SHP77 treated with DMSO at 0.1 percent for 48 hours (cell line): ENCODE data around the gene AVPR2.

Source experiments
- DNase-seq: peaks from one replicate; lab custom pipeline; 2025; lab: John Stamatoyannopoulos, UW

AVPR2 gene

DNA sequence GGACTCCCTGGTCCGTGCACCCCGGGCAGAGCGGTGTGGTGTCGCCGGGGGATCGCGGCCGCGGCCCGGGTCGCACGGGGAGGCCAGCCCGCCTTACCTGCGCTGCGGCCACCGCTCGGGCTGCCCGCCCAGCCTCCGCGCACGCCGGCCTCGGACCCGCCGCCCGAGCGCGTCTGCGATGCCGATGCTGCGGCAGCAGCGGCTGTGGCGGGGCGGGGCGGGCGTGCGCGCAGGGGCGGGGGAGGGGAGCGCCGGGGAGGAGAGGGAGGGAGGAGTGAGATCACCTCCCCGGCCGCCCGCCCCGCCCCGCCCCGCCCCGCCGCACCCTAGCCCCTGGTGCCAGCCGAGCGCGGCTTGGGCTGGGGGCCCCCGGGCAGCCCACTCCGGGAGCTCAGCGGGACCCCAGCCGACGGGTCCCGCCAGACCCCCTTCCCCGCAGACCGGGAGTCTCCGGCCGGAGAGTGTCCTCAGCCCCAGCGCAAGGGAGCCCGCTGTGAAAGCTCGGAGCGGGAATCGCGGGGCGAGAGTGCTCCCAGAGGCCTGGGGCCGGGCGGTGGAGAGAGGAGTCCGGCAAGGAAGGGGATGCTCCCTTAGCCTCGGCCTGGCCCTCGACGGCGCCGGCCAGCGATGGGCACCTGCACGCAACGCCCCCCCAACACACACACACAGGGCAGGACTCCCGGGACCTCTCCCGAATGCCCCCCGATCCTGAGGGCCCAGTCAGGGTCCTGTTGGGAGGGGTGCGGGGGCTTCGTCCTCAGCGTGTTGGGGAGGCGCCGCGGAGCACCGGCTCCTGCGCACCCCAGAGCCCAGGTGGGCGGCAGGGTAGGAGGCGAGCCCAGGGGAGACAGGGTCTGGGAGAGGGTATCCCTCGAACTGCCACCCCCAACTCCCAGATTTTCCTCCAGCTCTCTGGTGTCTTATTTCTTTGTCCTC is 18.2 kb upstream of the AVPR2 start, which contains the start of gene L1CAM:
TSS of gene L1CAM (minus strand) at position 206 of the 936 bp plus-strand sequence. CDS start 10,337 bp downstream, outside the sequence.
- no peak for DNase-seq

DNA sequence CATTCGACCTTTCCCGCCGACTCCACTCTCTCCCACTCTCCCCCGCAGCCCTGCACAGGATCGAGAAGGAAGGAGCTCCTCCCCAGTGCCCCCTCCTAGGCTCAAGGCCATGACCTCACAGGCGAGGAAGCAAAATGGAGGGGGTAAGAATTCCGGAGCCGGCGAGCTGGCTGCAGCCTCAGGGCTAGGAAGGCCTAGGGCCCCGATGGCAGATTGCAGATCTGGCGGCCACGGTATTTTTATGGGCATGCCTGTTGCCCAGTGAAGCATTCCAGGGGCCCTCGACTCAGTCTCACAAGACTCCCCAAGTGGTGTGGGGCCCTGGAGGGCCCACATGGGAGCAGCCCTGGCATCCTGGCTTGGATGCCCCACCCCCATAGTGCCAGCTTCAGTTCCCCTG is 17.6 kb upstream of the AVPR2 start:
- DNase-seq, result no peak

DNA sequence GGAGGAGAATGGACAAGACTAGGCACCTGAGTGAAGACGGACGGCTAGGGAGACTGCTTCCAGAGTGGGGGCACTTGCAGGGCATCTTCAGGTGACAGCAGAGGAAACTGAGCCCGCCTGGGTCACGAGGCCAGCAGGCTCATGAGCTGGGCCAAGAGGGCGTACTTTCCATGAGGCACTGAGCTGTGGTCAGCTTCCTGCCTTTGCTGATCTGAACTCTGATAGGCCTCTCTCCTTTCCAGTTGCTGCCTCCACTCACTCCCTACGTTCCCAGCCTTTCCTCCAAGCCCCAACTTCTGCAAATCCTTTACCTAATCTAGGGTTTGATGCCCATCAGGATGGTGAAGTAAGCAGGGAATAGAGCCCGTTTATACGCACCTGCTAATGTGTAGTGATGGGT is 17.1 kb upstream of the AVPR2 start:
- no peak for DNase-seq

DNA sequence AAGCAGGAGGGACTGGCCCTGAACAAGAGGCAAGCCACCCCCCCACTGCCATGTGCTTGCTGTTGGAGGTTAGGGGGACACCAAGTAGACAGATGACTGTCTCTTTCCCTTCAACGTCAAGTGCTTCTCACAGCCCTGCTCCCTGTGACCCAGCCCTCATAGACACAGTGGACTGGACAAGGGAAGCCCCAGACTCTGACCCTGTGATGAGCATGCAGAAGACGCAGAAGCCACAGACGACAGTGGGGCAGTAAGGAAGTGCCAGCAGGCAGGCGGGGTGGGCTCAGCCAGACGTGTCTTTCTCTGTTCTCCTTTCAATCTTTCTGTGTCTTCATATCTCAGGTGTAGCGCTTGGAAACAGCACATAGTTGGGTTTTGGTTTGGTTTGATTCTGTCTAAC is 16.1 kb upstream of the AVPR2 start:
- no peak for DNase-seq

DNA sequence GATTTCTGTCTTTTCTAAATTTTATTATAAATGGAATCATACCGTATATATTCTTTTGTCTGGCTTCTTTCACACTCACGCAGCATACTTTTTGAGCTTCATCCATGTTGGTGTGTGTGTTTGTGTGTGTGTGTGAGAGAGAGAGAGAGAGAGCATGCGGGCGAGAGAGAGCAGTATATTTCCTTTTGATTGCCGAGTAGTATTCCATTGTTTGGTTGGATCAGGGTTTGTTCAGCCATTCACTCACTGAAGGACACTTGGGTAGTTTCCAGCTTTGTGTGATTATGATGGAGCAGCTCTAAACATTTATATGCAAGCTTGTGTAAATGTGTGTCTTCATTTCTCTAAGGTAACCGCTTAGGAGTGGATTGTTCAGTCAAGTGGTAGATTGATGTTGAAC is 15.3 kb upstream of the AVPR2 start:
- no peak for DNase-seq

DNA sequence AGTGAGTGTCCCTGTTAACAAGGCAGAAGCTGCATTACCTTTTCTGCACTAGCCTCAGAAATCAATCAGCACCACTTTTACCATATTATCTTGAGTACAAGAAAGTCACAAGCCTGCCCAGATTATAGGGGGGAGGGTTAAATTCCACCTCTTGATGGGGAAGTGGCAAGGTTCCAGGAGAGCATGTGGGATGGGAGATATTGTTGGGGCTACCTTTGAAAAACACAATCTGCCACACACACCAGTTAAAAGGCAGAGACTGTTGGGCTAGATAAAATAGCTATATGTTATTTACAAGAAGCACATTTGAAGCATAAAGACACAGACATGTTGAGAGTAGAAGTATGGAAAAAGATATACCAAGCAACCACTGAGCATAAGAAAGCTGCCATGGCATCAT is 6.6 kb upstream of the AVPR2 start:
- DNase-seq, result no peak

DNA sequence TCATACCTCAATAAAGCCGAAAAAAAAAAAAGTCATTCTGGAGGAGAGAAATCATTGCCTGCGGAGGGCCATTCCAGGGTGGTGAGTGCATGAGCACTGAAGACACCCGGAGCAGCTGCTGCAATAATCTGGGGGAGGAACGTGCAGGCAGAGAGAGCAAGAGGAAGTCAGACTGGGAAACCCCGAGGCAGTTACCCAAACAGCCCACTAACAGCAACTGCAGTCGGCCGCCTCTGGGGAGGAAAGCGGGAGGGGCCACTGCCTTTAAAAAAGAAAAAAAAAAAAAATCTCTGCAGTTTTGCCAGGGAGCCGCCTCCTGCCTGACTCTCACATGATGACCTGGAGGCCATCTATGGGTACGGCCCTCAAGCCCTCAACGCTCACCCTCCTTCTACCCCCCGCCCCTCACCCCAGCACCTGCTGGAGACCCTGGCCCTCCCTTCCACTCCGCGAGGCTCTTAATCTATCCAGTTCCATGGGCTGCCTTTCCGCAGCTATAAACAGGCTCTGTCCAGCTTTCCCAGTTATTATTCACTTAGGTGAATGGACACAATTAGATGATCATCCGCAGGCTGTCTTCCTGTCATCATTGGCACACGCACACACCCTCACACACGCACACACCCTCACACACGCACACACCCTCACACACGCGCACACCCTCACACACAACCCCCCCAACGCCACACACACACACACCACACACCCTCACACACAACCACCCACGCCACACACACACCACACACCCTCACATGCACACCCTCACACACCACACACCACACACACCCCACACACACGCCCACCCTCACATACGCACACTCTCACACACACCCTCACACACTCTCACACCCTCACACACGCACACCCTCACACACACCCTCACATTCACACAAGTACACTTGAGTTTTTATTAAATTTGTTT is 3.4 kb upstream of the AVPR2 start:
- no peak for DNase-seq

DNA sequence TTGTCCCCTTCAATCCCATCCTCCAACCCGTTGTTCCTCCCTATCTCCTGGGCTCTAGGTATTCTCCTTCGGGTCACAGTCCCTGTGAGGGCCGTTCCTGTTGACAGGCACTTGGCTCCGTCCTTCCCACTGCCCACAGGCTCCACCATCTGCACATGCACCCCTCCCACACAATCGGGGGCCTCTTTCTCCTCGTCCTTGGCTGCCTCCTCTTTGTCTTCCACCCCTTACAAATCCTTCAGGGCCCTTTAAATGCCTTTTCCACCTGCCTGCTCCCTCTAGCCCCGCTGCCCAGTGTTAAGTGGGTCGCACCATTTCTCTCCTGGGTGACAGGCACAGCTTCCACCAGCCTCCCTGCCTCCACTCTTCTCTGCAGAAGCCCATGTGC is 2.7 kb upstream of the AVPR2 start:
- no peak for DNase-seq

DNA sequence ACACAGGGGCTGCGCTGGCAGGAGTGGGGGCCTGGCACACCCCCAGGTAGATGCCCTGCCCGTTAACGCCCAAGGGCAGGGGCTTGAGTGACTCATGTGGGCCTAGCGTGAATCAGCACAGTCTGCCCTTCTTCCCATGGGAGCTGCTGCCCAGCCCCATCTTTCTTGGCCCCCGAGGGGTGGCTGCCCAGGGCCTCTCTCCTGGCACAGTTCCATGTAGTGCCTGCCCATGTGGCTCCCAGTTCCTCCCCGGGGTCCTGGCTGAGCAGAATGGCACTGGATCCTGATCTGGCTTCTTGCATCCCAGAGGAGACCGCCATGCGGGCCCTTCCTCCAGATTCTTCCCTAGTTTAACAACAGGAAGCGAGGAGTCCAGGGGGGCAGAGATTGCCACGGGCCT is 2.1 kb upstream of the AVPR2 start:
- DNase-seq, result no peak

DNA sequence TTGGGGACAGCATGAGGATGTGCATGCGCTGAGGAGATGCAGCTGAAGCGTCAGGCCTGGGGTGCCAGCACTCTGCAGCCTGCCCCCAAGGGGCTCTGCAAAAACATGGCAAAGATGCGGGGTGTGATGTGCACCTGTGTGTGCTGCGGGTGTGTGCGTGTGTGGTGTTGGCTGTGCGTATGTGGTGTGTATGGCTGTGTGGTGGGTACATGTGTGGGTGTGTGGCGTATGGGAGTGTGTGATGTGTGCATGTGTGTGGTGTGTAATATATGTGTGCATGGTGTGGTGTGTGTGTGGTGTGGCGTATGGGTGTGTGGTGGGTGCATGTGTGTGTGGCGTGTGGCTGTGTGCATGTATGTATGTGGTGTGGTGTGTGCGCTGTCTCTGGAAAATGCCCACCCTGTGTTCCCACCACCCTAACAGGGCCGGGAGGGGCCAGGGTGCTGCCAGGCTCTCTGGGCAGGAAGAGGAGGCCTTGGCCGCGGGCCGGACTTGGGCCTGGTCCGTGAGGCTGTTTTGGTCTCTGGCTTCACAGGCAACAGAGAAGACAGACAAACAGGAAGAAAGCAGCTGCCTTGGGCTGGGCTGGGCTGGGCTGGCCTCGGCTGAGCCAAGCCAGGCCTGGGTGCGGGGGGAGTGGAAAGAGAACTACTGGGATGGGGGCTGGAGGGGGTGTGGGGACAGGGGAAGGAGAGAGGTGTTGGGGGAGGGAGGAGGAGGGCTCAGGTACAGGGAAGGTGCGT is 1.1 kb upstream of the AVPR2 start:
- DNase-seq, result no peak

DNA sequence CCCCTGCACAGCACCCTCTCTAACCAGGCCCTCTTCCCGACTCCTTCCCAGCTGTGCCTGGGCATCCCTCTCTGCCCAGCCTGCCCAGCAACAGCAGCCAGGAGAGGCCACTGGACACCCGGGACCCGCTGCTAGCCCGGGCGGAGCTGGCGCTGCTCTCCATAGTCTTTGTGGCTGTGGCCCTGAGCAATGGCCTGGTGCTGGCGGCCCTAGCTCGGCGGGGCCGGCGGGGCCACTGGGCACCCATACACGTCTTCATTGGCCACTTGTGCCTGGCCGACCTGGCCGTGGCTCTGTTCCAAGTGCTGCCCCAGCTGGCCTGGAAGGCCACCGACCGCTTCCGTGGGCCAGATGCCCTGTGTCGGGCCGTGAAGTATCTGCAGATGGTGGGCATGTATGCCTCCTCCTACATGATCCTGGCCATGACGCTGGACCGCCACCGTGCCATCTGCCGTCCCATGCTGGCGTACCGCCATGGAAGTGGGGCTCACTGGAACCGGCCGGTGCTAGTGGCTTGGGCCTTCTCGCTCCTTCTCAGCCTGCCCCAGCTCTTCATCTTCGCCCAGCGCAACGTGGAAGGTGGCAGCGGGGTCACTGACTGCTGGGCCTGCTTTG is 1.1 kb downstream of the AVPR2 start:
- DNase-seq, result no peak

DNA sequence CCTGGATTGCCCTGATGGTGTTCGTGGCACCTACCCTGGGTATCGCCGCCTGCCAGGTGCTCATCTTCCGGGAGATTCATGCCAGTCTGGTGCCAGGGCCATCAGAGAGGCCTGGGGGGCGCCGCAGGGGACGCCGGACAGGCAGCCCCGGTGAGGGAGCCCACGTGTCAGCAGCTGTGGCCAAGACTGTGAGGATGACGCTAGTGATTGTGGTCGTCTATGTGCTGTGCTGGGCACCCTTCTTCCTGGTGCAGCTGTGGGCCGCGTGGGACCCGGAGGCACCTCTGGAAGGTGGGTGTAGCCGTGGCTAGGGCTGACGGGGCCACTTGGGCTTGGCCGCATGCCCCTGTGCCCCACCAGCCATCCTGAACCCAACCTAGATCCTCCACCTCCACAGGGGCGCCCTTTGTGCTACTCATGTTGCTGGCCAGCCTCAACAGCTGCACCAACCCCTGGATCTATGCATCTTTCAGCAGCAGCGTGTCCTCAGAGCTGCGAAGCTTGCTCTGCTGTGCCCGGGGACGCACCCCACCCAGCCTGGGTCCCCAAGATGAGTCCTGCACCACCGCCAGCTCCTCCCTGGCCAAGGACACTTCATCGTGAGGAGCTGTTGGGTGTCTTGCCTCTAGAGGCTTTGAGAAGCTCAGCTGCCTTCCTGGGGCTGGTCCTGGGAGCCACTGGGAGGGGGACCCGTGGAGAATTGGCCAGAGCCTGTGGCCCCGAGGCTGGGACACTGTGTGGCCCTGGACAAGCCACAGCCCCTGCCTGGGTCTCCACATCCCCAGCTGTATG is 1.8 kb downstream of the AVPR2 start:
- no peak for DNase-seq

DNA sequence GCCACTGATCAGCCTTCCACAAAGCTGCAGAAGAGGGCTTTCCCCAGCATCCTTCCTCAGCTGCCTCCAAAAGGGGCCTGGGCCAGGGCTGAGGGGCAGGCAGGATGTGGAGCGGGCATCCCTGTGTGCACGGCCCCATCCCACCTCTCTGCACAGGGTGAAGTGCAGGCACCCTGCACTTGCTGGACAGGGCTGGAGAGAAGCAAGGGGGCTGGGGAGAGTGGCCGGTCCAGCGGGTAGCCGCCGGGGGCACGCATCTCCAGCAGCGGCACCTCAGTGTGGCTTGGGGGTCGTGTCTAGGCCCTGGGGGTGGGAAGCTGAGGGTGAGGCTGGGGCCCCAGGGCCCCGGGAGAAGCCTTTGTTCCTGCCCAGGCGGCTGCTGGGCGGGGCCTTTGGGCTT is 3.0 kb downstream of the AVPR2 start:
- no peak for DNase-seq

DNA sequence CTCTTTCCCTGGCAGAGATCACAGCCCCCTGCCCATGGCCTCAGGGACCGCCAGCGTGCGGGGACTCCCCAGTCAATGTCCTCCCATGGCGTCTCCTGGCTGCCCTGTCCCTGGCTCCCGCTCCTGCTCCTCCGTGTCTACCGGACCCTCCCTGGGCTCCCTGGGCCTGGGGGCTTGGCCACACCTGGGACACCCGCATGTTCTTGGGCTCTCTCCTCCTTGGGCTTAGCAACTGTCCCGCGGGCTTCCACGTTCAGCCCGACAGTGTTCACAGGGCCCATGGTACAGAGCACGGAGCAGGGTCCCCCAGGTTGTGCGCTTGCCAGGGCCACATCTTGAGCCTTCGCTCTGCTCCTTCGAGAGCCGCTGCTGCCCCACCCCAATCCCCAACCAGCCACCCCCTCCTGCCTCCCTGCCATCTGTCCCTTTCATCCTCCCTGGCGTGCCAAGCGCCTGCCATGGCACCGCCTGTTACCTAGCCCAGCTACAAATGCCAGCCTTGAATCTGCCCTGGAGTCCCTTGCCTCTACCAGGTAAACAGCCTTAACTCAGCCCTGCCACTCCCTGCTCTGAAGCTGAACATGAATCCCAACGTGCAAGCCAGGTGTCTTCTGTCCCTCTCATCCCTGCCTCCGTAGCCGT is 3.9 kb downstream of the AVPR2 start:
- DNase-seq, result no peak

DNA sequence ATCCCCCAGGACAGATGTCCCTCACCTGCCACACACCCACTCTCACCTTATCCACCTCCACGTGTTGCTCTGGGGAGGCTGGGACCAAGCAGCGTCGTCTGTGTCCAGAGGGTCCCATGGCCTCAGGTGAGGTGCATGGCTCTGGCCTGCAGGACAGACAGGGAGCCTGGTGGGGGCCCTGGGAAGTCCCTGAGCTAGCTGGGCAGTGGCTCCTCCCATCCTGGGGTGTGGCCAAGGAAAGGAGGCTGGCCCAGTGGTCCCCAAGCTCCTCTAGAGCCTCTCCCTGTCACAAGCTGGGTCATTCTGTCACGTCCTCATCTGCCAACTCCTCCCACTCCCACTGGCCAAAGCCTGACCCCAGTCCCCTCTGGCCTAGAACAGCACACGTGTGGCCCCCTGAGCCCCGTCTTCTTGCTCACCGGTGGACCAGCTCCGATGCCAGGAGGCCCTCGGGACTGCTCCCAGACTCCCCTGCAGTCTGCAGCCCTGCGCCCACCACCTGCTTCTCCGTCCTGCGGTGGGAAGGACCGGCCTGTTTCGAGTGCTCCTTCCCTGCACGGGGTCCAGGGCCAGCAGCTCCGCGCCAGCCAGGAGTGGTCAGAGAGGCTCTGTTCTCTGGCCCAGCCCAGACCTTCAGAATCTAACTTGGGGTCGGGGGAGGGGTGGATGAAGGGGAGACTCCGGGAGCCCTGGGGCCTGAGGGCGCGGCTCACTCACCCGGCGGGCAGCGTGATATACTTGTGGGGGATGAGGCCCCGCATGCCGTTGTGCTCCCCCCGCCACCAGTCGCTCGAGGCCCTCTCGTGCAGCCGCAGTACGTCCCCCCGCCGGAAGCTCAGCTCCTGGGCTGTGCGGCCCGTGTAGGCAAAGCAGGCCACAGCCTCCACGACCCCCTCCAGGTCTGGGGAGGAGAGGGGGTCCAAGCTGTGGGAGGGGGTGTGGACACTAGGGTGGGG is 4.8 kb downstream of the AVPR2 start:
- DNase-seq, result no peak

DNA sequence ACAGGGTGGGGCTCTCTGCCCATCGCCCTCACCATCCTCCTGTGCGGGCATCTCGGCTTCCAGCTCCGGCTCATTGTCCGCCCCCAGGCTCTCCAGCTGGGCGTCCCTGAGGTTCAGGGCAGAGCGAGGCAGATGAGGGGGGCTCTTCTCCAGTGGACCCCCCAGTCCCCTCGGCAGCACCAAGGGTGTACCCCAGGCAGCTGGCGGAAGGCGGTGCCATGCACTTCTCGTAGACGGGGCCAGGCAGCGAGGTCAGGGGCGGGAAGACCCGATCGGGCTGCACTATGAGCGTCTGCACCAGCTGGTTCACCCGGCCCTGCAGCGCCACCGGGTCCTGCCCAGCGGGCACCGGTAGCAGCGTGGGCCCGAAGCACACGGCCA is 5.5 kb downstream of the AVPR2 start:
- DNase-seq, result no peak

DNA sequence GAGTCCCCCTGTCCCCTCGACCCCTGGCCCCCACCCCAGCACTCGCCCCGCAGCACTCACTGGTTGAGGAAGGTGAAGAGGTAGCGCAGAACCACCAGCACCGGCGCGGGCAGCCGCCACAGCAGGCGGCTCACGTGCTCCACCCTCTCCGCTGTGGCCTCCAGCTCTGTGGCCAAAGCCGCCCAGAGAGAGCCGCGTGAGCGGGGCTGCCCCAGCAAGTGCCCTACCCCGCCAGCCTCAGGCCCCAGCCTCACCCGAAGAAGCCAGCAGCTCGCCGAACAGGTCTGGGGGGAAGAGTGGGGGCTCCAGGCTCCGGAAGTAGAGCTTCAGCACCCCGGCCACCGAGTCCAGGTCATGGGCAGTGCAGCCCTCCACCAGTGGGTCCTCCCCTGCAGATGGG is 6.0 kb downstream of the AVPR2 start:
- DNase-seq, result no peak

DNA sequence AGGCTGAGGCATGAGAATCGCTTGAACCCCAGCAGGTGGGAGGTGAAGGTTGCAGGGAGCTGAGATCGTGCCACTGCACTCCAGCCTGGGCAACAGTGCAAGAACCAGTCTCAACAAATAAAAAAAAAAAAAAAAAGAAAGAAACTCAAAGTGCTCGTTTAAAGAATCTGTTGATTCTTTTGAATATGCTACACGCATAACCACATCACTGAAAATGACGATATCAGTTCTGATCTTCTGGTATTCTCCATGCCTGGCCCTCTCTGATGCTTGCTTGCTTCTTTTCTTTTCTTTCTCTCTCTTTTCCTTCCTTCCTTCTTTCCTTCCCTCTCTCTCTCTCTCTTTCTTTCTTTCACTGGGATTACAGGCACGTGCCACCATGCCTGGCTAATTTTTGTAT is 7.3 kb downstream of the AVPR2 start:
- no peak for DNase-seq

DNA sequence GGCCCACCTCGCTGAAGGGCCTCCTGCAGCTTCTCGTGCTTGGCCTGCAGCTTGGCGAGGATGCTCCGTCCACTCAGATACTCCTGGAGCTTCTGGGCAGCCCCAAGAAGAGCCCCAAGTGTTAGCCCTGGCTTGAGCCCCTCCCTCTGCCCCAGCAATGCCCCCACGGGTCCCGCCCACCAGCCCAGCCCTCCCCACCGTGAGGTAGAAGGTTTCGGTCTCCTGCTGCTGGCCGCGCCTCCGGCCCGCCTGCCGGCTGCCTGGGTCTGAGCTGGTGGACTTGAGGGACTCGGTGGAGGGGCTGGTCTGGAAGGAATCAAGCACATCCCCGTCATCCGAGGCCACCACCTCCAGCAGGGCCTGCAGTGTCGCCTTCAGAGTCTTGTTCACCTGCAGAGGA is 8.7 kb downstream of the AVPR2 start:
- no peak for DNase-seq
